ENCODE results near the gene S1PR3. TPM values are rescaled to one million over a fixed set of nuclear protein-coding genes. Genes with fewer than 3 reads are reported as not detected.

The S1PR3 gene
- total and polyA plus RNA-seq, 12 donors = 10.0 to 108 (median 61.6) TPM

DNA sequence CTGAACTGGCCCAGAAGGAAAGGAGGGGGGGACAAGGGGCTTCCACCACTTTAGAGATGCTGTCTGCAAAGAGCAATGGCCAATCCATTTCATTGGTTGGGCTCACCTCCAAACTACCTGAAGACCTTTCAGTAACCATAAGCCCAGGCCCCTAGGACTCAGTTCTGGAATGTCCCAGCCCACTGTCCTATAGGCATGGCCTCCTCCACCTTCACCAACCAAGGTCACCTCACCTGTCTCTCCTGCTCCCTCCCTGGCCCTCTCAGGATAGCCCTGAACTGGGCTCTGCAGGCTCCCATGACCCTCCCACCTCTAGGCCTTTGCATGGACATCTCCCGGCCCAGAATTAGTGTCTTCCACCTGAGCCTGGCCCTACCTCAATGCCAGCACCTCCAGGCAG lies 22.4 kb downstream of the S1PR3 start:
- no peak overlapping the region for H3K4me3 ChIP-seq
- intact Hi-C loops (cut with DNase I) = loop anchor here (10.0 kb wide), 1 partner anchor 261 kb away; no protein-coding TSS in a partner anchor
- no peak overlapping the region for H3K27ac ChIP-seq
- 88 to 100% (median 96%) methylated on average over 1 of the region's 1 CpG for WGBS, 4 donors
- no peaks in the 10 kb centered on the region for H3K27me3 ChIP-seq
- DNase-seq = peak in 1 of 7 donors; percentile 11
- no peaks in the 10 kb centered on the region for H3K9me3 ChIP-seq (replicated peaks in 1 of 3)
- no peaks in the 10 kb centered on the region for H3K4me1 ChIP-seq (replicated peaks in 1 of 2)
- no peak for TF ChIP-seq POLR2A (IDR thresholded peaks at IDR 0.05)
- TF ChIP-seq CTCF (IDR thresholded peaks at IDR 0.05) = no peak
- no peaks in the 10 kb centered on the region for H3K36me3 ChIP-seq (replicated peaks in 1 of 2)

DNA sequence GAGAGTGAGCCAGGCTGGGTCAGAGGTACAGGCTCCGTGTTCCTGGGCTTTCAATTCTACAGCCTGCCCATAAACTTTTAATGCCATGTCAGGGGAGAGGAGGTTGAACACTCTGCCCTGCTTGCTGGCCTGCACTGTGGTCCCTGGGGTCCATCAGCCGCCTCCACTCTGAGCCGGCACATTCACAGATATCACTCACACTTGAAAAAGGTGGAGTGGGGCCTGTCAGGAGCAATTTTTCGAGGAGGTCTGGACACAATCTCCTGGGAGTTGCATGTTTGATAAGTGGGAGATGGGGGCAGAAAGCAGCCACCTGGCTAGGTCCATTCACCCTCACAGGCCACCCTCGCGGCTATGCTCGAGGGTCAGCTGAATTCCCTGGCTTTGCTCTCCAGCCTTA lies 22.9 kb downstream of the S1PR3 start:
- no peak for DNase-seq
- Histone ChIP-seq H3K36me3 (replicated peaks in 1 of 2) (no peaks in the 10 kb centered on the region), H3K4me3 (no peak overlapping the region), H3K4me1 (replicated peaks in 1 of 2) (no peaks in the 10 kb centered on the region), H3K27ac (no peak overlapping the region), H3K9me3 (replicated peaks in 1 of 3) (no peaks in the 10 kb centered on the region), H3K27me3 (no peaks in the 10 kb centered on the region)
- 91 to 97% (median 93%) methylated on average over 6 to 7 of the region's 7 CpGs for WGBS, 4 donors
- intact Hi-C loops (cut with DNase I) = loop anchor here (10.0 kb wide), 1 partner anchor 261 kb away; no protein-coding TSS in a partner anchor
- no peak for TF ChIP-seq CTCF (IDR thresholded peaks at IDR 0.05)
- no peak for TF ChIP-seq POLR2A (IDR thresholded peaks at IDR 0.05)

GRCh38 chr9:89015336-89015735 lies 24.1 kb downstream of the S1PR3 start:
- Histone ChIP-seq H3K27me3 (no peaks in the 10 kb centered on the region), H3K4me1 (replicated peaks in 1 of 2) (peaks cover 0 to under 1% of the 10 kb centered on the region in 2 donors), H3K9me3 (replicated peaks in 1 of 3) (no peaks in the 10 kb centered on the region), H3K27ac (no peak overlapping the region), H3K4me3 (no peak overlapping the region), H3K36me3 (replicated peaks in 1 of 2) (no peaks in the 10 kb centered on the region)
- TF ChIP-seq POLR2A (IDR thresholded peaks at IDR 0.05) (no peak), CTCF (IDR thresholded peaks at IDR 0.05) (no peak)
- intact Hi-C loops (cut with DNase I) = loop anchor here (10.0 kb wide), 1 partner anchor 259 kb away; no protein-coding TSS in a partner anchor
- DNase-seq = no peak
- WGBS, 4 donors = 91 to 100% (median 96%) methylated on average over 2 of the region's 2 CpGs

DNA sequence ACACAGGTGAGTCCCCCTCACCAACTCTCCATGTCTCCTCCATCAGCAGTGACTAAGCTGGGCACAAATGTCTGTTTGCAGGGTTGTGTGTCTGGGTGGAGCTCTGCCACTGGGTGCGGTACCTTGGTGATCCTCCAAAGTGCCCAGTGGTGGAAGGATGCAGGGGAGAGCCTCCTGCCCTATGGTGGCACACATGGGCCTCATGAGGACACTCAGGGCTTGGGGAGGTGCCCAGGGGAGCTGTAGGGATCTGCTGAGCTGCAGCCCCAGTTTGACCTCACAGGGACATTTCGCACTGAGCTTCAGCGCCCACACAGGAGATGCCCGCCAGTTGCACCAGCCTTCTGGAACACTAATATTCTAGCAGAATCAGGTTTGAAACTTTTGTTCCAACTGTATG lies 29.5 kb downstream of the S1PR3 start:
- peak in 3 of 7 donors; percentile 58 to 74 (median 71) for DNase-seq
- 88 to 98% (median 97%) methylated on average over 3 to 4 of the region's 4 CpGs for WGBS, 4 donors
- intact Hi-C loops (cut with DNase I) = no loop called here
- Histone ChIP-seq H3K36me3 (replicated peaks in 1 of 2) (no peaks in the 10 kb centered on the region), H3K4me3 (no peak overlapping the region), H3K4me1 (replicated peaks in 1 of 2) (peaks cover 42 to 52% of the 10 kb centered on the region in 2 donors), H3K9me3 (replicated peaks in 1 of 3) (no peaks in the 10 kb centered on the region), H3K27ac (peak overlapping the region in 4 of 5 donors; percentile 88 to 92 (median 90)), H3K27me3 (no peaks in the 10 kb centered on the region)
- no peak for TF ChIP-seq CTCF (IDR thresholded peaks at IDR 0.05)
- TF ChIP-seq POLR2A (IDR thresholded peaks at IDR 0.05) = no peak
